Neural progenitor cell (in vitro differentiated cells): ENCODE results near the gene METTL21A.
"Not testable (repeated sequence)": the region's sequence is repeated elsewhere in the genome, so short reads cannot be mapped to it uniquely, and the experiment has no call there.

Experiments
- CTCF ChIP-seq: fragments of 200-600 bp; sonication (generic); IDR thresholded peaks from 2 replicates; pipeline ENCODE4 v1.5.1; 2017; ENCODE audit warnings: antibody characterized with exemption, mild to moderate bottlenecking
- EZH2 ChIP-seq: fragments of 200-600 bp; sonication (generic); IDR thresholded peaks from 2 replicates; pipeline ENCODE4 v1.6.1; 2017; ENCODE audit warnings: antibody characterized with exemption, mild to moderate bottlenecking, moderate library complexity
- EZH2phosphoT487 ChIP-seq: fragments of 200-600 bp; sonication (generic); IDR thresholded peaks from 2 replicates; pipeline ENCODE4 v1.6.1; 2017; ENCODE audit warnings: antibody characterized with exemption

- TF ChIP-seq CTCF, EZH2, EZH2phosphoT487: not testable (repeated sequence)
These were observed 21.4 kb upstream of the METTL21A start for GRCh38 chr2:207646582-207646981.
